Measurements from ENCODE around the gene DEPP1. TPM values are rescaled to one million over a fixed set of nuclear protein-coding genes. Genes with fewer than 3 reads are reported as not detected.

Gene DEPP1
- total and polyA plus RNA-seq, 2 of the 13 experiments (the other 11 are each of a cell fraction or from before 2014, with no cell fraction given), result 14.8 to 270 TPM

DNA sequence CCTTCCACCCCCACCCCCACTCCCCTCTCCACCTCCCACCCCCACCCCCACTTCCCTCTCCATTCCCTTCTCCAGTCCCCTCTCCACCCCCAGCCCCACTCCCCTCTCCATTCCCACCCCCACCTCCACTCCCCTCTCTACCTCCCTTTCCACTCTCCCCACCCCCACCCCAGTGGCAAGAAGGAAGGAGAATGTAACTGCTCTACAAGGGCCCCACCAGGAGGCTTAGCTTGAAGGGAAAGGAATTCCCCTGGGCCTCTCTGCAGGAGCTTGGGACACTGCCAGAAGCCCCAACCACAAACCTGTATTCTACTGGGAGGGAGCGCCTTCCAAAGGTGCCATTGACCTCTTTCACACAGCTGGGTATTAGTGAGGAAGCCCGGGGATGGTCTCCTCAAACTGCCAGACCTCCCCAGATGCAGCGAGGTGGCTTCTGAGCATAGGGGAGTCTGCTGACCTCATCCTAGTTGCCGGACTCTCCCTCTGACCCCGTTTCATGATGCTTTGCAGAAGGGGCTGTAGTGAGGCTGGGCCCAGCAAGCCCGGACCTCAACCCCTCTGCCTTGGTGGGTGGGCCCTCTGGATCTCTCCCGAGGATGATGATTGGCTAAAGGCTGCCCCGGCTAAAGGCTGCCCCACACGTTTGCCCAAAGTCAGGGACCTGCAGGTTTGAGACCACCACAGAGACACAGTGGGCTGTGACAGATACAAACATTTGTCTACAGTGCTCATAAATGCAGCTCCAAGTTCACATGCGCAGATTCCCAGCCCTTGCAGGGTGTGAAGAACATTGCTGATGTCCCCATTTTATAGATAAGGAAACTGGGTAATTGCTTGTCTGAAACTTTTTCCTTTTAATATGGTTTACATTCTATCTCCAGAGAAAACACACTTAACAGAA, 2.9 kb downstream of the DEPP1 start (continued):
- TF ChIP-seq, protein P1, sequence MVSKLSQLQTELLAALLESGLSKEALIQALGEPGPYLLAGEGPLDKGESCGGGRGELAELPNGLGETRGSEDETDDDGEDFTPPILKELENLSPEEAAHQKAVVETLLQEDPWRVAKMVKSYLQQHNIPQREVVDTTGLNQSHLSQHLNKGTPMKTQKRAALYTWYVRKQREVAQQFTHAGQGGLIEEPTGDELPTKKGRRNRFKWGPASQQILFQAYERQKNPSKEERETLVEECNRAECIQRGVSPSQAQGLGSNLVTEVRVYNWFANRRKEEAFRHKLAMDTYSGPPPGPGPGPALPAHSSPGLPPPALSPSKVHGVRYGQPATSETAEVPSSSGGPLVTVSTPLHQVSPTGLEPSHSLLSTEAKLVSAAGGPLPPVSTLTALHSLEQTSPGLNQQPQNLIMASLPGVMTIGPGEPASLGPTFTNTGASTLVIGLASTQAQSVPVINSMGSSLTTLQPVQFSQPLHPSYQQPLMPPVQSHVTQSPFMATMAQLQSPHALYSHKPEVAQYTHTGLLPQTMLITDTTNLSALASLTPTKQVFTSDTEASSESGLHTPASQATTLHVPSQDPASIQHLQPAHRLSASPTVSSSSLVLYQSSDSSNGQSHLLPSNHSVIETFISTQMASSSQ (IDR thresholded peaks at IDR 0.05; ENCODE audit: low read depth), result no peak
- TF ChIP-seq, protein P1 (CRISPR knock-in tag; IDR thresholded peaks at IDR 0.05; ENCODE audit: borderline replicate concordance), result peak; percentile 44; the same call in 1 of the 2 replicates
- peak; percentile 19 for TF ChIP-seq POLR2AphosphoS5 (IDR thresholded peaks at IDR 0.05; ENCODE audit: low read depth, low read length)
- TF ChIP-seq, protein P2, sequence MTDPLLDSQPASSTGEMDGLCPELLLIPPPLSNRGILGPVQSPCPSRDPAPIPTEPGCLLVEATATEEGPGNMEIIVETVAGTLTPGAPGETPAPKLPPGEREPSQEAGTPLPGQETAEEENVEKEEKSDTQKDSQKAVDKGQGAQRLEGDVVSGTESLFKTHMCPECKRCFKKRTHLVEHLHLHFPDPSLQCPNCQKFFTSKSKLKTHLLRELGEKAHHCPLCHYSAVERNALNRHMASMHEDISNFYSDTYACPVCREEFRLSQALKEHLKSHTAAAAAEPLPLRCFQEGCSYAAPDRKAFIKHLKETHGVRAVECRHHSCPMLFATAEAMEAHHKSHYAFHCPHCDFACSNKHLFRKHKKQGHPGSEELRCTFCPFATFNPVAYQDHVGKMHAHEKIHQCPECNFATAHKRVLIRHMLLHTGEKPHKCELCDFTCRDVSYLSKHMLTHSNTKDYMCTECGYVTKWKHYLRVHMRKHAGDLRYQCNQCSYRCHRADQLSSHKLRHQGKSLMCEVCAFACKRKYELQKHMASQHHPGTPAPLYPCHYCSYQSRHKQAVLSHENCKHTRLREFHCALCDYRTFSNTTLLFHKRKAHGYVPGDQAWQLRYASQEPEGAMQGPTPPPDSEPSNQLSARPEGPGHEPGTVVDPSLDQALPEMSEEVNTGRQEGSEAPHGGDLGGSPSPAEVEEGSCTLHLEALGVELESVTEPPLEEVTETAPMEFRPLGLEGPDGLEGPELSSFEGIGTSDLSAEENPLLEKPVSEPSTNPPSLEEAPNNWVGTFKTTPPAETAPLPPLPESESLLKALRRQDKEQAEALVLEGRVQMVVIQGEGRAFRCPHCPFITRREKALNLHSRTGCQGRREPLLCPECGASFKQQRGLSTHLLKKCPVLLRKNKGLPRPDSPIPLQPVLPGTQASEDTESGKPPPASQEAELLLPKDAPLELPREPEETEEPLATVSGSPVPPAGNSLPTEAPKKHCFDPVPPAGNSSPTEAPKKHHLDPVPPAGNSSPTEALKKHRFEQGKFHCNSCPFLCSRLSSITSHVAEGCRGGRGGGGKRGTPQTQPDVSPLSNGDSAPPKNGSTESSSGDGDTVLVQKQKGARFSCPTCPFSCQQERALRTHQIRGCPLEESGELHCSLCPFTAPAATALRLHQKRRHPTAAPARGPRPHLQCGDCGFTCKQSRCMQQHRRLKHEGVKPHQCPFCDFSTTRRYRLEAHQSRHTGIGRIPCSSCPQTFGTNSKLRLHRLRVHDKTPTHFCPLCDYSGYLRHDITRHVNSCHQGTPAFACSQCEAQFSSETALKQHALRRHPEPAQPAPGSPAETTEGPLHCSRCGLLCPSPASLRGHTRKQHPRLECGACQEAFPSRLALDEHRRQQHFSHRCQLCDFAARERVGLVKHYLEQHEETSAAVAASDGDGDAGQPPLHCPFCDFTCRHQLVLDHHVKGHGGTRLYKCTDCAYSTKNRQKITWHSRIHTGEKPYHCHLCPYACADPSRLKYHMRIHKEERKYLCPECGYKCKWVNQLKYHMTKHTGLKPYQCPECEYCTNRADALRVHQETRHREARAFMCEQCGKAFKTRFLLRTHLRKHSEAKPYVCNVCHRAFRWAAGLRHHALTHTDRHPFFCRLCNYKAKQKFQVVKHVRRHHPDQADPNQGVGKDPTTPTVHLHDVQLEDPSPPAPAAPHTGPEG (CRISPR knock-in tag; IDR thresholded peaks at IDR 0.05), result 0 out of 2 replicates have a peak, but pooled peaks have one; percentile 84
- TF ChIP-seq, protein P3, sequence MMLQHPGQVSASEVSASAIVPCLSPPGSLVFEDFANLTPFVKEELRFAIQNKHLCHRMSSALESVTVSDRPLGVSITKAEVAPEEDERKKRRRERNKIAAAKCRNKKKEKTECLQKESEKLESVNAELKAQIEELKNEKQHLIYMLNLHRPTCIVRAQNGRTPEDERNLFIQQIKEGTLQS (CRISPR knock-in tag; IDR thresholded peaks at IDR 0.05), result 0 out of 2 replicates have a peak, but pooled peaks have one; percentile 25
- TF ChIP-seq DR1 (CRISPR knock-in tag; IDR thresholded peaks at IDR 0.05), result no peak
- TF ChIP-seq ZNF724P (CRISPR knock-in tag; IDR thresholded peaks at IDR 0.05; ENCODE audit: borderline replicate concordance), result peak; percentile 10; the same call in 1 of the 2 replicates
- TF ChIP-seq, protein P4, sequence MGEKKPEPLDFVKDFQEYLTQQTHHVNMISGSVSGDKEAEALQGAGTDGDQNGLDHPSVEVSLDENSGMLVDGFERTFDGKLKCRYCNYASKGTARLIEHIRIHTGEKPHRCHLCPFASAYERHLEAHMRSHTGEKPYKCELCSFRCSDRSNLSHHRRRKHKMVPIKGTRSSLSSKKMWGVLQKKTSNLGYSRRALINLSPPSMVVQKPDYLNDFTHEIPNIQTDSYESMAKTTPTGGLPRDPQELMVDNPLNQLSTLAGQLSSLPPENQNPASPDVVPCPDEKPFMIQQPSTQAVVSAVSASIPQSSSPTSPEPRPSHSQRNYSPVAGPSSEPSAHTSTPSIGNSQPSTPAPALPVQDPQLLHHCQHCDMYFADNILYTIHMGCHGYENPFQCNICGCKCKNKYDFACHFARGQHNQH (CRISPR knock-in tag; IDR thresholded peaks at IDR 0.05), result 0 out of 2 replicates have a peak, but pooled peaks have one; percentile 14
- peak; percentile 82; the same call in 1 of the 2 replicates for TF ChIP-seq ZNF782 (CRISPR knock-in tag; IDR thresholded peaks at IDR 0.05; ENCODE audit: borderline replicate concordance)
